ENCODE data around the gene INO80B.

DNA sequence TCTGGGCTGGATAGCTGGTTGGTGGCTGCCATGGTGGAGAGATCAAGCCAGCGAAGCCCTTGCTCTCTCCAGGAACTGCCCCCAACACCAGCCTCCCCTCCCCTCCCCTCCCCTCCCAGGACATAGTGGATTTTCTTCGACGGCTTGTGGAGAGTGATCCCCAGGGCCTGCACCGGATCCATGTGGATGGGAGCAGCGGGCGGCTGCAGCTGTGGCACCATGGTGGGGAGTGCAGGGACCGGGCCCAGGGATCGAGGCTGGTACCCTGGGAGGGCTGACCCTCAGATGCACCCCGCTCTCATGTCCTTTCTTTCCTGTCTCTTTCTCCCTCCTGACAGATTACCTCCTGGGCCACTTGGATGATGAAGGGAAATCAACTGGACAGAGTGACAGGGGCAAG lies 35.0 kb downstream of the INO80B start:
- TF ChIP-seq, protein P1, sequence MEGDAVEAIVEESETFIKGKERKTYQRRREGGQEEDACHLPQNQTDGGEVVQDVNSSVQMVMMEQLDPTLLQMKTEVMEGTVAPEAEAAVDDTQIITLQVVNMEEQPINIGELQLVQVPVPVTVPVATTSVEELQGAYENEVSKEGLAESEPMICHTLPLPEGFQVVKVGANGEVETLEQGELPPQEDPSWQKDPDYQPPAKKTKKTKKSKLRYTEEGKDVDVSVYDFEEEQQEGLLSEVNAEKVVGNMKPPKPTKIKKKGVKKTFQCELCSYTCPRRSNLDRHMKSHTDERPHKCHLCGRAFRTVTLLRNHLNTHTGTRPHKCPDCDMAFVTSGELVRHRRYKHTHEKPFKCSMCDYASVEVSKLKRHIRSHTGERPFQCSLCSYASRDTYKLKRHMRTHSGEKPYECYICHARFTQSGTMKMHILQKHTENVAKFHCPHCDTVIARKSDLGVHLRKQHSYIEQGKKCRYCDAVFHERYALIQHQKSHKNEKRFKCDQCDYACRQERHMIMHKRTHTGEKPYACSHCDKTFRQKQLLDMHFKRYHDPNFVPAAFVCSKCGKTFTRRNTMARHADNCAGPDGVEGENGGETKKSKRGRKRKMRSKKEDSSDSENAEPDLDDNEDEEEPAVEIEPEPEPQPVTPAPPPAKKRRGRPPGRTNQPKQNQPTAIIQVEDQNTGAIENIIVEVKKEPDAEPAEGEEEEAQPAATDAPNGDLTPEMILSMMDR (IDR thresholded peaks at IDR 0.05; ENCODE audit: insufficient read depth, low read length): no peak
- TF ChIP-seq POLR2AphosphoS5 (IDR thresholded peaks at IDR 0.05; ENCODE audit: low read depth) (no peak), SPI1 (IDR thresholded peaks at IDR 0.05; ENCODE audit: borderline replicate concordance, low read depth) (no peak), GABPA (IDR thresholded peaks at IDR 0.05; ENCODE audit: low read depth) (no peak)
- TF ChIP-seq, protein P2, sequence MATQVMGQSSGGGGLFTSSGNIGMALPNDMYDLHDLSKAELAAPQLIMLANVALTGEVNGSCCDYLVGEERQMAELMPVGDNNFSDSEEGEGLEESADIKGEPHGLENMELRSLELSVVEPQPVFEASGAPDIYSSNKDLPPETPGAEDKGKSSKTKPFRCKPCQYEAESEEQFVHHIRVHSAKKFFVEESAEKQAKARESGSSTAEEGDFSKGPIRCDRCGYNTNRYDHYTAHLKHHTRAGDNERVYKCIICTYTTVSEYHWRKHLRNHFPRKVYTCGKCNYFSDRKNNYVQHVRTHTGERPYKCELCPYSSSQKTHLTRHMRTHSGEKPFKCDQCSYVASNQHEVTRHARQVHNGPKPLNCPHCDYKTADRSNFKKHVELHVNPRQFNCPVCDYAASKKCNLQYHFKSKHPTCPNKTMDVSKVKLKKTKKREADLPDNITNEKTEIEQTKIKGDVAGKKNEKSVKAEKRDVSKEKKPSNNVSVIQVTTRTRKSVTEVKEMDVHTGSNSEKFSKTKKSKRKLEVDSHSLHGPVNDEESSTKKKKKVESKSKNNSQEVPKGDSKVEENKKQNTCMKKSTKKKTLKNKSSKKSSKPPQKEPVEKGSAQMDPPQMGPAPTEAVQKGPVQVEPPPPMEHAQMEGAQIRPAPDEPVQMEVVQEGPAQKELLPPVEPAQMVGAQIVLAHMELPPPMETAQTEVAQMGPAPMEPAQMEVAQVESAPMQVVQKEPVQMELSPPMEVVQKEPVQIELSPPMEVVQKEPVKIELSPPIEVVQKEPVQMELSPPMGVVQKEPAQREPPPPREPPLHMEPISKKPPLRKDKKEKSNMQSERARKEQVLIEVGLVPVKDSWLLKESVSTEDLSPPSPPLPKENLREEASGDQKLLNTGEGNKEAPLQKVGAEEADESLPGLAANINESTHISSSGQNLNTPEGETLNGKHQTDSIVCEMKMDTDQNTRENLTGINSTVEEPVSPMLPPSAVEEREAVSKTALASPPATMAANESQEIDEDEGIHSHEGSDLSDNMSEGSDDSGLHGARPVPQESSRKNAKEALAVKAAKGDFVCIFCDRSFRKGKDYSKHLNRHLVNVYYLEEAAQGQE (IDR thresholded peaks at IDR 0.05; ENCODE audit: insufficient replicate concordance, low read depth): no peak

Measured in HL-60 (cell line).